Ascending aorta (tissue), 2 donors: ENCODE measurements around the gene ELOA2. TPM values are rescaled to one million over a fixed set of nuclear protein-coding genes. Genes with fewer than 3 reads are reported as not detected.
"Not testable (repeated sequence)": the region's sequence is repeated elsewhere in the genome, so short reads cannot be mapped to it uniquely, and the experiment has no call there.

Experiments
- DNase-seq, 2 donors: peaks; one replicate each; pipeline ENCODE4 v3.0.0-alpha.2; 2019; ENCODE audit warnings: low spot score in 2 of 2
- H3K27ac ChIP-seq, 2 donors: fragments of 200-600 bp; sonication (generic); one replicate each; pipeline ENCODE4 v1.5.1; 2016 to 2017; ENCODE audit warnings: mild to moderate bottlenecking in 1 of 2
- H3K27me3 ChIP-seq: fragments of 200-600 bp; sonication (generic); one replicate; pipeline ENCODE4 v1.5.1; 2017
- H3K36me3 ChIP-seq, 2 donors: fragments of 200-600 bp; sonication (generic); one replicate each; pipeline ENCODE4 v1.5.1; 2016
- H3K4me1 ChIP-seq, 2 donors: fragments of 200-600 bp; sonication (generic); one replicate each; pipeline ENCODE4 v1.5.1; 2016 to 2017; ENCODE audit warnings: mild to moderate bottlenecking in 1 of 2
- H3K4me3 ChIP-seq, 2 donors: fragments of 200-600 bp; sonication (generic); one replicate each; pipeline ENCODE4 v1.5.1; 2016 to 2017; ENCODE audit warnings: mild to moderate bottlenecking in 1 of 2
- H3K9me3 ChIP-seq, 2 donors: fragments of 200-600 bp; sonication (generic); one replicate each; pipeline ENCODE4 v1.5.1; 2016
- CTCF ChIP-seq, 3 experiments: fragments of 200-600 bp in 2 of 3; fragments of 450-650 bp in 1 of 3; sonication (generic) in 2 of 3; IDR thresholded peaks; one replicate each; pipeline ENCODE4 v1.5.1; 2016 to 2019; ENCODE audit warnings: antibody characterized with exemption in 3 of 3, mild to moderate bottlenecking in 1 of 3, moderate library complexity in 1 of 3
- intact Hi-C: fragments of 100-400 bp; cut with DNase I; formaldehyde crosslinking; loops from one replicate; pipeline ENCODE4 v1.15.1; 2023
- total RNA-seq: library from RNA; depleted of rRNA; stranded (reverse); fragments of >200 nt; gene quantifications from one replicate; pipeline ENCODE4 v1.1.0, GENCODE V29; 2016

Gene ELOA2
- total RNA-seq, 1 donor from 2014 or later, result not detected

GRCh38 chr18:47036927-47037578, 1.6 kb upstream of the ELOA2 start:
- Histone ChIP-seq H3K4me3 (no peak overlapping the region), H3K36me3 (no peaks in the 10 kb centered on the region), H3K9me3 (peaks cover 0 to 4% of the 10 kb centered on the region in 2 donors), H3K27ac (no peak overlapping the region), H3K4me1 (no peaks in the 10 kb centered on the region), H3K27me3 (no peaks in the 10 kb centered on the region)
- TF ChIP-seq CTCF (IDR thresholded peaks at IDR 0.05), result no peak
- intact Hi-C loops, result no loop called here
- DNase-seq, result no peak

GRCh38 chr18:47036298-47036874, 965 bp upstream of the ELOA2 start:
- H3K36me3 ChIP-seq, result no peaks in the 10 kb centered on the region
- no peak overlapping the region for H3K4me3 ChIP-seq
- peaks cover 0 to 4% of the 10 kb centered on the region in 2 donors for H3K9me3 ChIP-seq
- DNase-seq, result no peak
- intact Hi-C loops, result no loop called here
- no peak for TF ChIP-seq CTCF (IDR thresholded peaks at IDR 0.05)
- H3K4me1 ChIP-seq, result no peaks in the 10 kb centered on the region
- no peak overlapping the region for H3K27ac ChIP-seq
- H3K27me3 ChIP-seq, result no peaks in the 10 kb centered on the region

GRCh38 chr18:47034591-47034990, 830 bp downstream of the ELOA2 start:
- H3K9me3 ChIP-seq, intact Hi-C loops, H3K27ac ChIP-seq, H3K27me3 ChIP-seq, H3K4me3 ChIP-seq, DNase-seq, H3K4me1 ChIP-seq, H3K36me3 ChIP-seq: not testable (repeated sequence)

GRCh38 chr18:47032945-47033344, 2.5 kb downstream of the ELOA2 start:
- DNase-seq, result no peak
- intact Hi-C loops, result no loop called here
- no peaks in the 10 kb centered on the region for H3K27me3 ChIP-seq
- no peak overlapping the region for H3K4me3 ChIP-seq
- H3K9me3 ChIP-seq, result peaks cover 2 to 4% of the 10 kb centered on the region in 2 donors
- no peaks in the 10 kb centered on the region for H3K4me1 ChIP-seq
- H3K27ac ChIP-seq, result no peak overlapping the region
- no peaks in the 10 kb centered on the region for H3K36me3 ChIP-seq
- TF ChIP-seq CTCF (IDR thresholded peaks at IDR 0.05), result no peak

GRCh38 chr18:47030887-47031286, 4.5 kb downstream of the ELOA2 start:
- H3K9me3 ChIP-seq, intact Hi-C loops, H3K36me3 ChIP-seq, H3K27ac ChIP-seq, H3K4me3 ChIP-seq, H3K4me1 ChIP-seq, DNase-seq, H3K27me3 ChIP-seq: not testable (repeated sequence)

GRCh38 chr18:47029684-47030353, 5.6 kb downstream of the ELOA2 start:
- DNase-seq, H3K4me1 ChIP-seq, H3K4me3 ChIP-seq, H3K27me3 ChIP-seq, H3K9me3 ChIP-seq, H3K27ac ChIP-seq, intact Hi-C loops, H3K36me3 ChIP-seq: not testable (repeated sequence)

- H3K27ac ChIP-seq, intact Hi-C loops, DNase-seq, H3K4me1 ChIP-seq, H3K9me3 ChIP-seq, H3K4me3 ChIP-seq, H3K27me3 ChIP-seq, H3K36me3 ChIP-seq: not testable (repeated sequence)
Measured at GRCh38 chr18:47028738-47029137, 6.7 kb downstream of the ELOA2 start.

GRCh38 chr18:47025557-47026174, 9.8 kb downstream of the ELOA2 start:
- H3K9me3 ChIP-seq, H3K27me3 ChIP-seq, H3K27ac ChIP-seq, H3K4me1 ChIP-seq, intact Hi-C loops, H3K4me3 ChIP-seq, H3K36me3 ChIP-seq, DNase-seq: not testable (repeated sequence)

GRCh38 chr18:47023769-47024465, 11.5 kb downstream of the ELOA2 start:
- not testable (repeated sequence) for H3K27ac ChIP-seq, H3K4me1 ChIP-seq

GRCh38 chr18:47022821-47023220, 12.6 kb downstream of the ELOA2 start:
- H3K9me3 ChIP-seq, H3K36me3 ChIP-seq, H3K27me3 ChIP-seq, DNase-seq, H3K27ac ChIP-seq, H3K4me3 ChIP-seq, H3K4me1 ChIP-seq, intact Hi-C loops: not testable (repeated sequence)

More at GRCh38 chr18:47023769-47024465, 11.5 kb downstream of the ELOA2 start:
- DNase-seq, H3K4me3 ChIP-seq, H3K36me3 ChIP-seq, H3K27me3 ChIP-seq, H3K9me3 ChIP-seq, intact Hi-C loops: not testable (repeated sequence)
